HEK293T (cell line): ENCODE data around the gene TLE3.

Experiments
- CTCF ChIA-PET: fragments of 350-600 bp; formaldehyde crosslinking; extraction: SDS; loops from one replicate; lab custom pipeline; 2021; ENCODE audit warnings: antibody characterized with exemption, inconsistent platforms; lab: Yijun Ruan, JAX
- POLR2A ChIA-PET: fragments of 350-600 bp; formaldehyde crosslinking; extraction: SDS; loops from one replicate; lab custom pipeline; 2020; ENCODE audit warnings: antibody characterized with exemption, inconsistent platforms; lab: Yijun Ruan, JAX
- DNase-seq: peaks from one replicate; pipeline ENCODE4 v3.0.0; 2012; ENCODE audit warnings: mixed read lengths; ENCODE audit errors: extremely low spot score
- ARNT ChIP-seq: fragments of 450-650 bp; IDR thresholded peaks from 2 replicates; pipeline ENCODE4 v1.6.1; 2017; ENCODE audit warnings: mild to moderate bottlenecking
- BHLHE40 ChIP-seq: fragments of 450-650 bp; IDR thresholded peaks from 2 replicates; pipeline ENCODE4 v1.6.1; 2016; ENCODE audit warnings: mild to moderate bottlenecking, moderate library complexity, borderline replicate concordance
- CTBP1 ChIP-seq: fragments of 450-650 bp; IDR thresholded peaks from 2 replicates; pipeline ENCODE4 v1.6.1; 2016; ENCODE audit warnings: borderline replicate concordance
- ELF4 ChIP-seq: fragments of 450-650 bp; IDR thresholded peaks from 2 replicates; pipeline ENCODE4 v1.6.1; 2017; ENCODE audit warnings: antibody characterized with exemption
- FOXA1 ChIP-seq: fragments of 450-650 bp; IDR thresholded peaks from 2 replicates; pipeline ENCODE4 v1.6.1; 2016; ENCODE audit warnings: mild to moderate bottlenecking
- FOXK2 ChIP-seq: fragments of 450-650 bp; IDR thresholded peaks from 2 replicates; pipeline ENCODE4 v1.6.1; 2016; ENCODE audit warnings: mild to moderate bottlenecking
- FOXM1 ChIP-seq: fragments of 450-650 bp; IDR thresholded peaks from 2 replicates; pipeline ENCODE4 v1.6.1; 2017; ENCODE audit warnings: mild to moderate bottlenecking, borderline replicate concordance
- HDGF ChIP-seq: fragments of 450-650 bp; IDR thresholded peaks from 2 replicates; pipeline ENCODE4 v1.6.1; 2017; ENCODE audit warnings: antibody characterized with exemption, borderline replicate concordance
- L3MBTL2 ChIP-seq: fragments of 450-650 bp; conservative IDR thresholded peaks from 2 replicates; pipeline ENCODE4 v1.6.1; 2016; ENCODE audit warnings: mild to moderate bottlenecking
- LEF1 ChIP-seq: fragments of 450-650 bp; IDR thresholded peaks from 2 replicates; pipeline ENCODE4 v1.6.1; 2017; ENCODE audit warnings: mild to moderate bottlenecking, borderline replicate concordance
- NFRKB ChIP-seq: fragments of 450-650 bp; IDR thresholded peaks from 2 replicates; pipeline ENCODE4 v1.6.1; 2016; ENCODE audit warnings: mild to moderate bottlenecking, moderate library complexity
- SP1 ChIP-seq: fragments of 450-650 bp; IDR thresholded peaks from 2 replicates; pipeline ENCODE4 v1.6.1; 2017
- SUZ12 ChIP-seq: fragments of 450-650 bp; IDR thresholded peaks from 2 replicates; pipeline ENCODE4 v1.6.1; 2016; ENCODE audit warnings: mild to moderate bottlenecking
- TARDBP ChIP-seq: fragments of 450-650 bp; IDR thresholded peaks from 2 replicates; pipeline ENCODE4 v1.6.1; 2016
- ZNF384 ChIP-seq: fragments of 450-650 bp; IDR thresholded peaks from 2 replicates; pipeline ENCODE4 v1.6.1; 2016
- TF ChIP-seq, protein P1 (sequence below): fragments of 450-650 bp; IDR thresholded peaks from 2 replicates; pipeline ENCODE4 v1.6.1; 2016

The TLE3 gene

GRCh38 chr15:70098153-70098460 lies 390 bp upstream of the TLE3 start:
- CTCF ChIA-PET, result interaction anchor here (0.6 to 1.2 kb wide), 7 partner anchors 37 to 1233 kb away, joined by 3 to 4 read pairs (median 3); no protein-coding TSS in a partner anchor
- no peak for DNase-seq
- POLR2A ChIA-PET, result interaction anchor here (0.6 to 6.9 kb wide), 28 partner anchors 9 to 1282 kb away, joined by 3 to 108 read pairs (median 4); no protein-coding TSS in a partner anchor
- no peak for TF ChIP-seq ELF4
- TF ChIP-seq ARNT, result no peak
- TF ChIP-seq SP1, result no peak
- no peak for TF ChIP-seq TARDBP
- TF ChIP-seq, protein P1, sequence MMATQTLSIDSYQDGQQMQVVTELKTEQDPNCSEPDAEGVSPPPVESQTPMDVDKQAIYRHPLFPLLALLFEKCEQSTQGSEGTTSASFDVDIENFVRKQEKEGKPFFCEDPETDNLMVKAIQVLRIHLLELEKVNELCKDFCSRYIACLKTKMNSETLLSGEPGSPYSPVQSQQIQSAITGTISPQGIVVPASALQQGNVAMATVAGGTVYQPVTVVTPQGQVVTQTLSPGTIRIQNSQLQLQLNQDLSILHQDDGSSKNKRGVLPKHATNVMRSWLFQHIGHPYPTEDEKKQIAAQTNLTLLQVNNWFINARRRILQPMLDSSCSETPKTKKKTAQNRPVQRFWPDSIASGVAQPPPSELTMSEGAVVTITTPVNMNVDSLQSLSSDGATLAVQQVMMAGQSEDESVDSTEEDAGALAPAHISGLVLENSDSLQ, result no peak
- TF ChIP-seq FOXK2, result no peak
- no peak for TF ChIP-seq LEF1
- no peak for TF ChIP-seq FOXA1
- TF ChIP-seq L3MBTL2, result no peak
- no peak for TF ChIP-seq FOXM1
- no peak for TF ChIP-seq HDGF
- no peak for TF ChIP-seq SUZ12
- TF ChIP-seq BHLHE40, result no peak
- TF ChIP-seq NFRKB, result no peak
- no peak; the same call in 1 of the 2 replicates for TF ChIP-seq CTBP1
- no peak for TF ChIP-seq ZNF384

- TF ChIP-seq BHLHE40, result no peak
- TF ChIP-seq TARDBP, result no peak
- TF ChIP-seq, protein P1, result no peak
- 0 out of 2 replicates have a peak, but pooled peaks have one; percentile 30 for TF ChIP-seq LEF1
- TF ChIP-seq FOXM1, result no peak
- POLR2A ChIA-PET, result interaction anchor here (0.8 to 6.9 kb wide), 11 partner anchors 14 to 409 kb away, joined by 3 to 108 read pairs (median 5); no protein-coding TSS in a partner anchor
- no peak for DNase-seq
- CTCF ChIA-PET, result interaction anchor here (0.9 to 1.0 kb wide), 2 partner anchors 45 to 618 kb away, joined by 3 to 4 read pairs; no protein-coding TSS in a partner anchor
Observed at GRCh38 chr15:70097063-70097320, 725 bp downstream of the TLE3 start.

GRCh38 chr15:70096215-70097062 lies 1.3 kb downstream of the TLE3 start:
- TF ChIP-seq, protein P1, result peak; percentile 45; the same call in 1 of the 2 replicates
- TF ChIP-seq TARDBP, result no peak
- POLR2A ChIA-PET, result interaction anchor here (0.7 to 6.9 kb wide), 3 partner anchors 15 to 162 kb away, joined by 3 to 108 read pairs (median 6); no protein-coding TSS in a partner anchor
- CTCF ChIA-PET, result interaction anchor here (0.7 to 0.8 kb wide), 2 partner anchors 44 to 344 kb away, joined by 3 read pairs; no protein-coding TSS in a partner anchor
- DNase-seq, result no peak

- POLR2A ChIA-PET, result interaction anchor here (0.7 to 1.7 kb wide), 4 partner anchors 18 to 162 kb away, joined by 3 to 6 read pairs (median 4); no protein-coding TSS in a partner anchor
- CTCF ChIA-PET, result interaction anchor here (0.7 to 0.8 kb wide), 3 partner anchors 45 to 343 kb away, joined by 3 read pairs; no protein-coding TSS in a partner anchor
- DNase-seq, result peak; percentile 33
- TF ChIP-seq BHLHE40 (no peak), FOXK2 (no peak), ARNT (no peak), FOXA1 (no peak), NFRKB (no peak), FOXM1 (no peak), SP1 (no peak), ELF4 (no peak), ZNF384 (no peak), HDGF (no peak)
- TF ChIP-seq, protein P1, result no peak
Observed at GRCh38 chr15:70095408-70096214, 2.1 kb downstream of the TLE3 start.

- ChIA-PET POLR2A (interaction anchor here (1.1 to 1.7 kb wide), 2 partner anchors 19 to 89 kb away, joined by 3 to 4 read pairs; no protein-coding TSS in a partner anchor), CTCF (interaction anchor here (0.6 to 0.7 kb wide), 3 partner anchors 39 to 102 kb away, joined by 3 read pairs; no protein-coding TSS in a partner anchor)
- no peak for DNase-seq
- TF ChIP-seq CTBP1 (no peak), NFRKB (no peak), SUZ12 (no peak), LEF1 (no peak), ARNT (no peak), SP1 (no peak), L3MBTL2 (no peak), HDGF (no peak), TARDBP (no peak), BHLHE40 (no peak), ZNF384 (no peak), FOXA1 (no peak), ELF4 (no peak), FOXK2 (no peak), FOXM1 (no peak)
- TF ChIP-seq, protein P1, result no peak
Observed at GRCh38 chr15:70094690-70095311, 2.9 kb downstream of the TLE3 start.
